ENCODE measurements around the gene MYO1C.

DNA sequence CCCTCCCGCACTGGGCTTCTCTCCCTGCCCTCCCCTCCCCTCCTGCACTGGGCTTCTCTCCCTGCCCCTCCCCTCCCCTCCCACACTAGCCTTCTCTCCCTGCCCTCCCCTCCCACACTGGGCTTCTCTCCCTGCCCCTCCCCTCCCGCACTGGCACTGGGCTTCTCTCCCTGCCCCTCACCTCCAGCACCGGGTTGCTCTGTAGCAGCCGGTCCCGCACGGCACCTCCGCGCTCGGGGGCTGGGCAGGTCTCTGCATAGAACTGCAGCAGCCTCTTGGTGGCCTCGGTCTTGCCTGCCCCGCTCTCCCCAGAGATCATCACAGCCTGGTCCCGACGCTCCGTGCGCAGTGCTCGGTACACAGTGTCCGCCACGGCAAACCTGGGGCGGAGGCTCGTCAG, 9.8 kb downstream of the MYO1C start:
- TF ChIP-seq, protein P1, sequence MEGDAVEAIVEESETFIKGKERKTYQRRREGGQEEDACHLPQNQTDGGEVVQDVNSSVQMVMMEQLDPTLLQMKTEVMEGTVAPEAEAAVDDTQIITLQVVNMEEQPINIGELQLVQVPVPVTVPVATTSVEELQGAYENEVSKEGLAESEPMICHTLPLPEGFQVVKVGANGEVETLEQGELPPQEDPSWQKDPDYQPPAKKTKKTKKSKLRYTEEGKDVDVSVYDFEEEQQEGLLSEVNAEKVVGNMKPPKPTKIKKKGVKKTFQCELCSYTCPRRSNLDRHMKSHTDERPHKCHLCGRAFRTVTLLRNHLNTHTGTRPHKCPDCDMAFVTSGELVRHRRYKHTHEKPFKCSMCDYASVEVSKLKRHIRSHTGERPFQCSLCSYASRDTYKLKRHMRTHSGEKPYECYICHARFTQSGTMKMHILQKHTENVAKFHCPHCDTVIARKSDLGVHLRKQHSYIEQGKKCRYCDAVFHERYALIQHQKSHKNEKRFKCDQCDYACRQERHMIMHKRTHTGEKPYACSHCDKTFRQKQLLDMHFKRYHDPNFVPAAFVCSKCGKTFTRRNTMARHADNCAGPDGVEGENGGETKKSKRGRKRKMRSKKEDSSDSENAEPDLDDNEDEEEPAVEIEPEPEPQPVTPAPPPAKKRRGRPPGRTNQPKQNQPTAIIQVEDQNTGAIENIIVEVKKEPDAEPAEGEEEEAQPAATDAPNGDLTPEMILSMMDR (IDR thresholded peaks at IDR 0.05 in 2 of 3, conservative IDR thresholded peaks at IDR 0.05 in 1 of 3; ENCODE audit: insufficient read depth in 2 of 3, low read depth in 1 of 3, low read length in 3 of 3) = no peak
- TF ChIP-seq NFATC3 (IDR thresholded peaks at IDR 0.05) = no peak
